Hepatocyte (in vitro differentiated cells): Measurements from ENCODE around the gene AOC1.

Experiments used
- EZH2 ChIP-seq: fragments of 200-600 bp; sonication (generic); IDR thresholded peaks from 2 replicates; pipeline ENCODE4 v1.6.1; 2016; ENCODE audit warnings: antibody characterized with exemption, mild to moderate bottlenecking, borderline replicate concordance
- EZH2phosphoT487 ChIP-seq: fragments of 200-600 bp; sonication (generic); IDR thresholded peaks from one replicate; pipeline ENCODE4 v1.6.1; 2018; ENCODE audit warnings: antibody characterized with exemption, mild to moderate bottlenecking, low read depth, moderate library complexity; ENCODE audit not compliant: unreplicated experiment, severe bottlenecking
- TF ChIP-seq, protein P1 (sequence below): fragments of 200-600 bp; sonication (generic); IDR thresholded peaks from 2 replicates; pipeline ENCODE4 v1.5.1; 2016; ENCODE audit warnings: antibody characterized with exemption, mild to moderate bottlenecking; ENCODE audit not compliant: poor library complexity

DNA sequence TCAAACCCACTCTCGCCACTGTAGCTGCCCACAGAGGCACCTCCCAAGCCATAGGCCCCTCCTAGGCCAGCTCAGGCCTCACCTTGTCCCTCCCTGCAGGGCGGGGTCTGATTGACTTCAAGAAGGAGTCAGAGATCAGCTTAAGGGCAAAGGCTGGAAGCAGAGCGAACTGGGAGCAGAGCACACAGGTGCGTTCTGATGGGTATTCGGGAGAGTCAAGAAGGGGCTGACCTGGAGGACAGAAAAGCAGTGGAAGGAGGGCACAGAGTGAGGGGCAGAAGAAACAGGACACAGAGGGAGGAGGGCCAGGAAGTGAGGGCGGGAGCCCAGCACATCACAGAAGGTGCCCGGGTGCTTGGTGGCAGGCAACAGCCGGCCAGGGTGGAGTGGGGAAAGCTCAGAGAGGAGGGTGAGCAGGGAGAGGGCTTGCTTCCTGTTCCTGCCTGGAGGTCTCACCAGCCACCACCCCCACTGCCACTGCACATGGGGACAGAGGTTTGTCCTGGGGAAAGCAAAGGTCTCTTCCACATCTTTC is at the start of gene AOC1:
- TF ChIP-seq, protein P1, sequence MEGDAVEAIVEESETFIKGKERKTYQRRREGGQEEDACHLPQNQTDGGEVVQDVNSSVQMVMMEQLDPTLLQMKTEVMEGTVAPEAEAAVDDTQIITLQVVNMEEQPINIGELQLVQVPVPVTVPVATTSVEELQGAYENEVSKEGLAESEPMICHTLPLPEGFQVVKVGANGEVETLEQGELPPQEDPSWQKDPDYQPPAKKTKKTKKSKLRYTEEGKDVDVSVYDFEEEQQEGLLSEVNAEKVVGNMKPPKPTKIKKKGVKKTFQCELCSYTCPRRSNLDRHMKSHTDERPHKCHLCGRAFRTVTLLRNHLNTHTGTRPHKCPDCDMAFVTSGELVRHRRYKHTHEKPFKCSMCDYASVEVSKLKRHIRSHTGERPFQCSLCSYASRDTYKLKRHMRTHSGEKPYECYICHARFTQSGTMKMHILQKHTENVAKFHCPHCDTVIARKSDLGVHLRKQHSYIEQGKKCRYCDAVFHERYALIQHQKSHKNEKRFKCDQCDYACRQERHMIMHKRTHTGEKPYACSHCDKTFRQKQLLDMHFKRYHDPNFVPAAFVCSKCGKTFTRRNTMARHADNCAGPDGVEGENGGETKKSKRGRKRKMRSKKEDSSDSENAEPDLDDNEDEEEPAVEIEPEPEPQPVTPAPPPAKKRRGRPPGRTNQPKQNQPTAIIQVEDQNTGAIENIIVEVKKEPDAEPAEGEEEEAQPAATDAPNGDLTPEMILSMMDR, result no peak
- TF ChIP-seq EZH2phosphoT487 (no peak), EZH2 (no peak)
